ENCODE data around the gene GABRP.
A peak's percentile ranks its signal among the peaks of the same experiment; 100 is the strongest.
"Not testable (repeated sequence)": the region's sequence is repeated elsewhere in the genome, so short reads cannot be mapped to it uniquely, and the experiment has no call there.

GABRP gene

DNA sequence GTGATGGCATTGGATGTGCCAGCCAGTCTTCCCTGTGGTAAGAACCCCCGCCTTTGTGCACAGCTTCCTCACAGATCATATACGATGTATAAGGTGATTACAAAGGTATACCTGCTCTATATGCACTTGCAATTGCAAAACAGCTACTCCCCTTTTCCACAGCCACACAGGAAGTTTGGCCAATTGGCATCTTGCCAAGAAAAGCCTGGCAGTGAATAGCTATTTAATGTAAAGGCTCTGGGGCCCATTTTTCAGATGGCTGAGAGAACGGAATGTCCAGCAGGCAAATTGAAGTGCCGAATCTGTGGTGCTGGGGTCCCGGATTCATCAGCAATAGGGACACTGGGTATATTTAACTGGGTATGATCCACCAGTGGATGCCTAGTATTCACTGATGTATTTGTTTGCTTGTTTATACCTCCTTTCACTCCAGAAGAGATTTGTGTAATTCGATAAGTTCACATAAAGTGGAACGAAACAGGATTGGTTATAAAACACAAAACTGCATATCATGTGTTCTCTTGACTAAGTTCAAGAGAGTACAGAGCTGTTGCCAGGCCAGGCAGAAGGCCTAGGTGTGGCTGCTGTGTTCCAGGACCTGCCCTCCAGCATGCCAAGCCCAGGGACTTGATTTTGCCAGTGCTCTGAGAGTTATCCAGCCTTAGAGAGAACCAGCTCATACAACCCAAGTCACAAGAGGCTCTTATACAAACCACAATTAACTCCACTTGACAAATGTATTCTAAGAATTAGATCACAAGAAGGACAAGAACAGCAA, 27.7 kb upstream of the GABRP start:
- no peak for DNase-seq (ENCODE audit: low read depth)

DNA sequence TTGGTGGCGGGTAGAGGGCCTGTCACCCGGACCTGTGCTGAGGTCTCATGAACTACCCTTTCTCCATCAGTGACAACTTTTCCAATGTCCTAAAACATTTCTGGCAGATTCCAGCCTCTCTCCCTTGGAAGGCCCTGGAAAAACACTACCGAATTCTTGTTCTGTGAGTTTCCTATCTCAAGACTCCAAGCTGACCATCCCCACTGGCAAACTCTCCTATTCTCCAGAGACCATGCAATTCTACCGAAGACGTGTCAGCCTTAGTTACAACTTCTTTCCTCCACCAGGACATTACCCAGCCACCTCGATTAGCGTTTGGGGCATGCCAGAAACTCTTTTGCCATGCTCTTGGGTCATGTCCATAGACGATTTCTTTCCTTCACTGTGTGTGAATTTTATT, 26.8 kb upstream of the GABRP start:
- no peak for DNase-seq (ENCODE audit: low read depth)

DNA sequence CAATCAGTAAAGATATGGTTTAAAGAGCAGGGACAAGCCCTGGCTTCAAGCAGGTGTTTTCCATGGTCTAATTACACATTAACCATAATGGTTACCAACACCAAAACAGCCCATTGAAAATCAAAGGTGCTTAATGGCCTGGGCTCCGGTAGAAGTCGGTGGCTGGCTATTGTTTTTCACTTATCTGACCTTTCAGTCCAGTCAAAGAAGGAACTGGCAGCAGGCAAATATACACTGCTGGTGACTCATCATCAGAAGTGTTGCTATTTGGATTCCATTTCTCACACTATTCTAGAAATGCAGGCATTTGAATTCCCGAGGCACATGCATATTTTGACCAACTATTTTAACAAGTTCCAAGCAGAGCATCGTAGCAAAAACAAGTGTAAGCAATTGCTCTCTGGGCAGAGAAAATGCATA, 26.3 kb upstream of the GABRP start:
- DNase-seq (ENCODE audit: low read depth): no peak

DNA sequence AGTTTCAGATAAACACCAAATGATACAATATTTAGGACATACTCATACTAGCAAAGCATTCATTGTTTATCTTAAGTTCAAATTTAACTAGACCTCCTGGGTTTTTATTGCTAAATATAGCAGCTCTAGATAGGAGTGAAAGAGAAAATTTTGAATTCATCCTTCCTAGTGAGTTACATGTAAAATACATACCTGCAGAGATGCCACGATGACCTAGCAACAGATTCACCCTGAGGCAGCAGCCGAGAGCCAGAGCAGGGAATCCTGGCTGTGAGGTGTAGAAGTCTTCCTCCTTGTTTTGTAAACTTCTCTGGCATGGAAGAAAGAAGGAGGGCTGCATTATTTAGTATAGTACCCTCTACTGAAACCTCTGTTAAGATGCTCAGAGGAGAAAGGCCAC, 25.9 kb upstream of the GABRP start:
- DNase-seq (ENCODE audit: low read depth): no peak

DNA sequence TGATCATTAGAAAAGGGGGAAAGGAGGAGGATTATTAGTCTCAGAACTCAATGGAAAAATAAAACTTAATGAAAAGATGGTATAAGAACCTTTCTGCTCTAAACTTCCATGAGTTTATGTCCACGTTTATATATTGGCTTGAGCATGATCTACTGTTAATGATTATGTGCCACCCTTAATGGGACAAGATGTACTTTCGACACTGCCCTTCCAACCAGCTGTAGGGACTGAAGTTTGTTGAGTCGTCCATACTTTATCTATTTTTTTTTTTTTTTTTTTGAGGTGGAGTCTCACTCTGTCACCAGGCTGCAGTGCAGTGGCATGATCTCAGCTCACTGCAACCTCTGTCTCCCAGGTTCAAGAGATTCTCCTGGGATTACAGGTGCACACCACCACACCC, 25.0 kb upstream of the GABRP start:
- no peak for DNase-seq (ENCODE audit: low read depth)

DNA sequence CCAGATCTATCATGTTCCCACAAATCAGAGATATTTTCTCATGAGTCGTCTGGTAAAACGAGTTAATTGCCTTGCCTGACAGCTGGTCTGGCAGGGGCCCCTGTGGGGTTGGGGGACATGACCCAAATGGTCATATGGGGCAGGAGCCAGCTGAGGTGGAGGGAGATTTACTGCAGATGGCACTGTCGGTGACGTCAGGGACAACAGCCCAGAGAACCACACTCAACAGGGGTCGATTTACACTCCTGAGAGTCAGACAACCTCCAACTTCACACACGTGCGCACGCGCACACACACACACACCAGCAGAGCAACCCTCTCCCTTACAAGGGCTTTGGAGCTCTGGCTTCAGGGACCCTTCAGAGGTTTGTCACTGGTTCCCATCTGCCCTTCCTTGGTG, 23.4 kb upstream of the GABRP start:
- DNase-seq (ENCODE audit: low read depth): no peak

DNA sequence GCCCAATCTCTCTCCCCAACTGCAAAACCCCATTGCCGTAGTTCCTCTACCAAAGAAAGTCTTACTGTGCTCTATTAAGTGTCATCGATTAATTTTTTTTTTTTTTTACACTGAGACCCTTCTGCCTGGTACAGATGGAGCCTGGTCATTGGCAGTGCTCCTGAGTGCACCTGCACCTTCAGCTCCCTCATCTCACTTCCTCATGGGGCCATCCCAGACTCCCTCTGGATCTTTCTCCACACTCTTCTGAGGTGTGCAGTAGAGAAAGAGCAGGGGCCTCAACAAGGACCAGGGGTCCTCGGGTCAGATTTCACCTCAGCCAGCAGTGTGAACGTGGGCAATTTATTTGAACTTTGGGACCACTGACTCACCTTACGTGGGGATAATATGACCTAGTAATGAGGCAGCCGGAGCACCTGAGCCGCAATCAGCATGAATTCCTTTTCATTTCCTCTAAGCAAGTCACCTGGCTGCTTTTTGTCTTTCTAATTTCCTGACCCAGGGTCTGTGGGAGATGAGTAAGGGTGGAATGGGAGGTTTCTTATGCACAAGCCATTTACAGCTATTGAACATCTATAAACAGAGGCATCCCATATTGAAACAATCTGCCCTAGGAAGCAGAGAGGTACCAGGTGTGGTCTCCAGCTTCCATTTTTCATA, 22.3 kb upstream of the GABRP start:
- DNase-seq (ENCODE audit: low read depth): no peak

DNA sequence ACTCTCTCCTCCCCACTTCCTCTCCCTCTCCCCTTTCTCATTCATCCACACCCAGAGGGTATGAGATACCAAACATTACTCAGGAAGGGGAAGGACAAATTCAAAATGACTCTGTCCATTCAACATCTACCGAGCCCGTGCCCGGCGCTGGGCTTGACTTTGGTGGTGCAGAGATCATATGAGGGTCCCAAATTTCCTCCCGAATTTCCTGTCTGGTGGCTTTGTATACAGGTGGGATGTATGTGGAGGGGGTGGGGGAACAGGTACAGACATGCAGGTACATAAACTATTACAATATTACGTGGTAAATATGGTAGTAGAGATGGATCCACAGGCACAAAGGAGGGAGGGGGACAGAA, 21.8 kb upstream of the GABRP start:
- no peak for DNase-seq (ENCODE audit: low read depth)

DNA sequence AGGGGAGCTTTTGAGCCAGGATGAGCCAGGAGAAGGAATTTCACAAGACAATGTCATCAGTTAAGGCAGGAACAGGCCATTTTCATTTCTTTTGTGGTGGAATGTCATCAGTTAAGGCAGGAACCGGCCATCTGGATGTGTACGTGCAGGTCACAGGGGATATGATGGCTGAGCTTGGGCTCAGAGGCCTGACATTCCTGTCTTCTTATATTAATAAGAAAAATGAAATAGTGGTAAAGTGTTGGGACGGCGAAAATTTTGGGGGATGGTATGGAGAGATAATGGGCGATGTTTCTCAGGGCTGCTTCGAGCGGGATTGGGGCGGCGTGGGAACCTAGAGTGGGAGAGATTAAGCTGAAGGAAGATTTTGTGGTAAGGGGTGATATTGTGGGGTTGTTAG, 21.2 kb upstream of the GABRP start:
- not testable (repeated sequence) for DNase-seq (ENCODE audit: low read depth)

DNA sequence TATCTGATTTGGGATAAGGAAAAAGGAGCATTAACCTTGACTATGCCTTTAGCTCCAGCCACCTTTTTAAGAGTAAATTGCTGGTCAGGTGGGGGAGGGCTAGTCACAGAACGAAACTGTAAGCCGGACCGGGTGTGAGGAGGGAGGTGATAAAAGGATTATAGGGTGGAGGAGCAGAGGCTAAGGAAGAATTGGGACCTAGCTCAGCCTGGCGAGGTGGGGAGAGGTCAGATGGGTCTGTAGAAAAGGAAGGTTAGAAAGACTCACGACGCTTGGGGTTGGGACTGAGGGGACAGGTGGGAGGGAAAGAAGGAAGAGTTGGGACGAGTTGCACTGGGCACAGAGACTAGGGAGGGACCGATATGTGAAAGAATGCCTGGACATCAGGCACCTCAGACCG, 17.7 kb upstream of the GABRP start:
- DNase-seq (ENCODE audit: low read depth): not testable (repeated sequence)

DNA sequence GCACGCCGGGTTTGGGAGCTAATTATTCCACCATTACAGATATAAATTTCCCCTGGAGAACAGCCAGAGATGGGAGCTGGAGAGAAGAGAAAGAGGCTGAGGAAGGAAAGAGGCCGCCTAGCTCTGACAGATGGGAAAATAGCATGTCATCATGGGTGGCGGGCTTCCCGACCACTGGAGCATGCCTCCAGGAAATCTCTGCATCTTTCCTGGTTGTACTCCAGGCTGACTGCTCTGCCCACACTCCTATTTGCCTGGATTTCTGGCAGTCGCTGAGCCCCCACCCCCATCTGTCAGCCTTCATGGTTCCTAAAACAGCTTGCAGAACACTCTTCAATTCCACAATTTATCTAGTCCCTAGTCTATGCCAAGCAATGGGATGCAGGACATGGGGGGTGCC, 14.3 kb upstream of the GABRP start:
- no peak for DNase-seq (ENCODE audit: low read depth)

DNA sequence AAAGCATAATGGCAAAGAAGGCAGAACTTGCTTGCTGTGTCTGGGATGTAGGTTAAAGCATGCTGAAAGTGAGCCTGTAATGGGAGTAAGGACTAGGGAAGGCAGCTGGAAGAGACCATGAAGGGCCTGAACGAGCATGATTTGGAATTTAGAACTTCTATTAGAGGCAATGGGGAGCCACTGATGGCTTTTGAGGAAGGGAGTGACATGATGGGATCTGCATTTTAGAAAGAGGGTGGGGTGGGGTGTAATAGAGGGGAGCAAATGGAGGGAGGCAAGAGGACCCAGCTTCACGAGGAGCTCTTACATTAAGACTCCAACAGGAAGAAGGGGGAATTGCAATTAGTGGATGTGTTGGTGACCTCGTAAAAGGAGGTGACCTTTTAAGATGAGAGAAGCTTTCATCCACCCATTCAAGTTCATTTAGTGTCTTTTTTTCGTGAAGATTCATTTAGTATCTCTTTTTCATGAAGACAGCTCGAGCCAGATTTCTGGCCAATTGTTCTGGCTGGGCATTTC, 13.6 kb upstream of the GABRP start:
- DNase-seq (ENCODE audit: low read depth): no peak

DNA sequence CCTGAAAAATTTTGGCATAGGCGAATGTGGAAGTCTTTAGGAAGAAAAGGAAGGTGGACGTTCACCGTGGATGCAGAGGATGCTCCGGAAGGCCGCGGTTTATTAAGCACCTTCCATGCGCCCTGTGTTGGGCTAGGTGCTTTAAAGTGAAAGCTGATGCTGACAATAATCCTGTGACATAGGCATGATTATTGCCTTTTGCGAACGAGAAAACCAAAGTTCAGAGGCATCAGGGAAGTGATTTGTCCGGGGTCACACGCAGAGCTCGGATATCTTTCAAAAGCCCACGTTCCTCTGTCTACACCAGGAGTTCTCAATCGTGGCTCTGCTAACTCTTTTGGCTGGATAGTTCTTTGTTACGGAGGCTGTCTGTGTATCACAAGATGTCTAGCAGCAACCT, 12.0 kb upstream of the GABRP start:
- no peak for DNase-seq (ENCODE audit: low read depth)

DNA sequence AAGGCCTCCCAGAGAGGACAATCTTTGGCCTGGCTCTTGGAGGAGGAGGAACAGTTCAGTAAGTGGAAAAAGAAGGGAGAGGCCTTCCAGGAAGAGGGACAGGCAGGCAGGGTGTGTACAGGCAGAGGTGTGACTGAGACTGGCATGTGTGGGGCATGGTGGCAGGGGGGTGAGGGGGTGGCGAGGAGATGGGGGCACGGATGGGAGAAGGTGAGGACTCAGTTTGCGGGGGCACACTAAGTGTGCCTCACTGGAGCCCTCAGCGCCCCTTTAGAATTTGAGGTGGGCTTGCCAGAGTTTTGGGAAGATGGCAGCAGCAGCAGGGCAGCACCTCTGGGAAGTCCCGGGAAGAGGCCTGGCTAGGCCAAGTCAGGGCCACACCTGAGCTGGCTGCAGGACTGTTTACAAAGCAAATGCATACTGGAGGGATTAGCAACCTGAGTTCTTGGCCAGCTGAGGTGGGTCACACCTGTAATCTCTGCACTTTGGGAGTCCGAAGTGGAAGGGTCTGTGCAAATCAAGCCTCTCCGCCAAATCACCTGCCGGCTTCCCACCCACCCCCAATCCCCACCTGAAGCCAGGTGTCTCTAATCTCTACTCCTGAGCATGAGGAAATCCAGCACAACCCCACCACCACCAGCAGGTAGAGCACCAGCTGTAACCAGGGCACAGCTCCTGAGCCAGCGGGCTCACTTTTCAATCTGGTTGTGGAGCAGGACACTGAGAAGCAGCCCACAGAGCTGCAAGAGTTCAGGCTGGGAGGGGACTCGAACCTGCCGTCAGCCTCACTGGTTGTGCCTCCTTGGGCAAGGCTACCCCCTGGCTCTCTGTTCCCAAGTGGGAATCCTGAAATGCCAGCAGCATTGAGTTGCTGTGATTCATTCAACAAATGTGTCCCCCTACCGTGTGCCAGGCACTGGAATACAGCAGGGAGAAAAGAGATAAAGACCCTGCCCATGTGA, 10.2 kb upstream of the GABRP start:
- no peak for DNase-seq (ENCODE audit: low read depth)

DNA sequence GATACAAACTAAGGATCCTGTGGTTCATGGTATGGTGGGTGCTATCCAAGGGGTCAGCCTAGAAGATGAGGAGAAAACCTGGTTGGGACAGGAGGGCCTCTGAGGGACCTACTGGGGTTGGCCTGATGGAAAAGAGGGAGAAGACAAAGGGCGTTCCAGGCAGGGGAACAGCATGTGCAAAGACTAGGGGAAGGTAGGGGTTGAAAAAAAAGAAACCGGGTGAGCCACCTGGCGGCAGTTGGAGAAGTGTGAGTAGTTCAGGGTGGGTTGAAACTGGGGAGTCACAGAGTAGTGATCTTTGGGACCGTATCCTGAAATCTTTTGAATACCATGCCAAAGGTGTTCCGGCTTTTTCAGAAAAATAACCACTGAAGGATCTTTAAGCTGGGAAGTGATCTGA, 8.7 kb upstream of the GABRP start:
- DNase-seq (ENCODE audit: low read depth): no peak

DNA sequence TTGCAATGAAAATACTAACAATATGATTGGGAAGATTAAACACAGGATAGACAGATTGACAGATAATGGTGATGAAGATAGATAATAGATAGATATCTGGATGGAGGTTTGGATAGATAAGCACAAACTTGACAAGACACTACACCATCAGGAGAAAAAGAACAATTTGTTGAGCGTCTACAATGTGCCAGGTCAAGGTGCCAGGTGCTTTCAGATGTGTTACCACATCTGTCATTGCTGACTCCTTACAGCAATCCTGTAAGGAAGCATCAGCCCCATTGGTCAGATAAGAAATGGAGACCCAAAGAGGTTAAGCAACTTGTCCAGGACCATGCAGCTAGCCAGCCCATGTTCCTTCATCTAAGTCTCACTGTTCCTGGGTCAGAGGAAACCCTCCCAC, 1.6 kb upstream of the GABRP start:
- no peak for DNase-seq (ENCODE audit: low read depth)

DNA sequence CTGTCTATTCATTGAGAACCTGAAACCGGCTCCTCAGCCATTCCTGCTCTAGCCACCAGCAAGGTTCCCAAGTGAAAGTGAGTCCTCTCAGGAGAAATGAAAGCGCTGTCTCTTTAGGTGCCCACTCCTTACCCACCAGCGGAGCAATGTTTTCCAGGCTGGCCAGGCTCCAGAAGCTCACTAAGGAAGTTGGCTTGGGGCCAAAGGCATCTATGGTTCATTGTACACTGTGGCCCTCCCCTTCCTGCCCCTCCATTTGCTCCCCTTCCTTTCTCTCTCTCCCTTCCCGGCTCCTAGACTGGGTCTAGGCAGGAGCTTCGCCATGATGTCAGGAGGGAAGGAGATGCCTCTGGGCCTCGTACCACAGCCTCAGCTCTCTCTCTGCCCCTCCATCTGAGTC, 1.1 kb upstream of the GABRP start:
- no peak for DNase-seq (ENCODE audit: low read depth)

DNA sequence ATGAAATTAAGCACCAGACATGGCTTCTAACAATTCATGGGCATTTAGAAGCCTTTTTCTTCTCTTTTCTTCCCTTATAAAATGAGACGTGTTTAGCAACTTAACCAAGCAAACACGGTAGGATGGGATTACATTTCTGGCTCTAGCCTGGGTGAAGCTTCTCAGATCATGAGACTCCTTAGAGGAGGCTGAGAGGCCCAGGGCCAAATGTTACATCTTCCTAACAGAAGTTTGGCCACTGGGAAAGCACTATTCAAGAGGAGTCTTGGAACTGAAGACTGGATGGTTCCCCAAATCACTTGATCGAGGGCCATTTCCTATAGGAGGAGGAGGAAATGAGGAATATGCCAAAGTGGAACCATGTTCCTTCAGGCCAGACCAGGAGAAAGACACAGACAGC, 1.9 kb downstream of the GABRP start:
- no peak for DNase-seq (ENCODE audit: low read depth)

DNA sequence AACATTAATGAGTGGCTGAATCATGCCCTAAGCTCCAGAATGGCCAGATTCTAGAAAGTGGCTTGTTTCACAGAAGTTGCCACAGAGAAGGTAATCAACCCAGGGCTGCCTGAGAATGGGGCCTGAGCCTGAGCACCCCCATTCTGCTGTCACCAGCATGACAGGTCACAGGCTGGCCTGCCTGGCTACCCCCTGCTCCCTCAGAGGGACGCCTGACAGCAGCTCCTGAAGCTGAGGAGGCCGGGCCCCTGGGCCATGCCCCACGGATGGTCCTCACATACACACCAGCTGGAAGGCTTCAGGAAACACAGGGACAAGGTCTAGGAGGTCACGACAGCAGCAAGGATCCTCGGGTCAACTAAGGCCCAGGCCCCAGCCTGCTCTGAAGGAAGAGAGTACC, 3.7 kb downstream of the GABRP start:
- no peak for DNase-seq (ENCODE audit: low read depth)

DNA sequence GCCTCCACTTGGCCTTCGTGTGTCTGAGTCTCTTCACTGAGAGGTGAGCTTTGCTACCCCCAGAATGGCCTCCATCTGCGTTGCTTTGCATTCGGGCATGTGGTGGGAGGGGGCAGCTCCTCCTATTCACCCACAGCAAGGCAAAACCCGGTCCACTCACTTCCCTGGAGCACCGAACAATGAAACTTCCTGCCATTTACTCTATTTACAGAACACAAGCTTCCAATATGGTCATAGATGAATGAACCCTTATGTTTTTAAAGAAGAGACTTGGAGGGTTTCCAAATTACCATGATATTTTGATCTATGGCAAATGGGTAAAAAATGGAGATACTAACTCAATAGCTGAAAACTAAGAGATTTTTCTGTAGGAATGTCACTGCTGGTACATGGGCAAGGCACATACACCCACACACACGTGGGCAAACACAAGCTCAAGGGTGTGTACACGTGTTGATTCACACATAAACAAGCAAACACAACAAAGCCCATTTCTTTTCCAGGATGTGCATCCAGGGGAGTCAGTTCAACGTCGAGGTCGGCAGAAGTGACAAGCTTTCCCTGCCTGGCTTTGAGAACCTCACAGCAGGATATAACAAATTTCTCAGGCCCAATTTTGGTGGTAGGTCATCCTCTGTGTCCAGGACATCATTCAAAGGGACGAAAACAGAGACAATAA, 5.2 kb downstream of the GABRP start:
- DNase-seq (ENCODE audit: low read depth): no peak

DNA sequence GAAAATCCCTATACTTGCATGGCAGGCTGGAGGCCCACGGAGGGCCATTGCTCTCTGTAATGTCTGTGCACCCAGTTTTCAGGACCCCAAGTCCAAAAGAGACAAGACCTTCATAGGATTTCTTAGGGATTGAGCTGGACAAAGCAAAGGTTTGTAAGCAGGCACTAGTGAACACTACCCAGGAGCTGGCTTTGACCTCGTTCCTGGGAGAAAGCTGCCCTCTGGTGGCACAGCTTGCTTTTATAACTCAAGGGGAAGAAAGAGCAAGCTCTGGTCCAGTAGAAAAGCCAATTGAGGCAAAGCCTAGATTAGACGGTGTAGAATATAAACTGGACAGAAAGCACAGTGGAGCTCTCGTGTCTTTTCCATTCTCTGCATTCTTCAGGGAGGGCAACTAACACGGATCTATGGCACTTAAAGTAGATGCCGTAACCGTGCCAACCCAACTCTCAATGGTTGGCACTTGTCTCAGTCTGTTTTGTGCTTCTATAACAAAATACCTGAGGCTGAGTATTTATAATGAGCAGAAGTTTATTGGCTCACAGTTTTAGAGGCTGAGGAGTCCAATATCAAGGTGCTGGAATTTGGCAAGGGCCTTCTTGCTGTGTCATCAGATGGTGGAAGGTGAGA, 7.9 kb downstream of the GABRP start:
- peak; percentile 3 for DNase-seq (ENCODE audit: low read depth)

DNA sequence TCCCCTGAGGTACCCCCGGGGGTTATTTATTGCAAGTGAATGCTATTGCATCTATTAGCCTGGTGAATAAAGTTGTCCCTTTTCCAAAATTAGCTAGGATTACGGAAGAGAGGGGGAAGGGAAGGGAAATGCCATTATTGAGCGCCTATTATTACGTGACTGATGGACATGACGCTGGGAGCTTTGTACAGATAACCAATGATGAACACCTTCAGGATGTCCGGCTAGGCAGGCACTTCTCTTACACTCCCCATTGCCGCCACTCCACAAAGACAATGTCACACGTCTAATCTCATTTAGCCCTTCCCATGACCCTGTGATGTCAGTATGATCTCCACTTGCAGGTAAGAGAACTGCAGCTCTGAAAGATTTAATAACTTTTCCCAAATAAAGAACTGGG, 9.4 kb downstream of the GABRP start:
- no peak for DNase-seq (ENCODE audit: low read depth)

Data from activated T-cell treated with anti-CD3 and anti-CD28 coated beads for 24 hours (primary cell).